HG03159 (cell line): ENCODE results near the gene NCOA6.
A peak's percentile ranks its signal among the peaks of the same experiment; 100 is the strongest.

Experiments used
- ATAC-seq: cut with Tn5 transposase; IDR thresholded peaks from one replicate; pipeline ENCODE4 v1.9.1; 2021; ENCODE audit warnings: mild to moderate bottlenecking, moderate library complexity; ENCODE audit not compliant: unreplicated experiment

NCOA6 gene

DNA sequence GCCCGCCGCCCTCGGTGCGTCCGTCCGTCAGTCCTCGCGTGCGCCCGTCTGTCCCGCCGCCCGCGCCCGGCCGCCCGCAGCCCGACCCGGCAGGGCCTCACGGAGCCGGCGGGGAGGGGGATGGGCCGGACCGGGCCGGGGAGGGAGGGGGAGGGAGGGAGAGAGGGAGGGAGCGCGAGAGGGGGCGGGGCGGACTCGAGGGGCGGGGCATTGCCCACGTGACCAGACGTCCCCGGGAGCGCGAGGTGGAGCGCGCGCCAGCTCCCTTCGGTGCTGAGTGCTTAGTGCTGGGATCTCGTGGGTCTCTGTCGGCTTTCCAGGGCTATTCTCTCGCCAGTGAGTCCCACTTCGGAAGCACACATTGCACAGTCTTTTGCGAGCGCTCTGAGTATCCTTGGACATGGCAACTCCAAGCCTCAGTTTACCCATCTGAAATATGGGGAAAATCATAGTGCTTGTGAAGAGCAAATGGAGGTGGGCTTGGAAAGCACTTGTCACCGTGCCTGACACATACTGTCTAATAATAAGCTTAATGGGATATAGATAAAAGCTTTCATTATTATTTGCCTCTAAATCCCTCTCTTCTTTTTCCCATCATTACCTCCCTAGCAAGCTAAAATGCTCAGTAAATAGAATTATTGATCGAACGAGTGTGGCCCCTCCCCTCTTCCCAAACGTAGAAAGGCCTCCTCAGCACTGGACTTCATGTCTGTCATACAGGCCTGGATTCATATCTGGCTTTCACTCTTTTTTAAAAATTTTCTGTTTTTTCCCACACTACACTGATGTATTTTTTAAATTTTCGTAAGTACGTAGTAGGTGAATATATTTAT is at the start of gene NCOA6:
Gene NCOA6, minus strand, starts transcription at position 122 of the 833 bp plus-strand sequence. CDS start 43,296 bp downstream, outside the sequence.
- ATAC-seq = peak; percentile 57

DNA sequence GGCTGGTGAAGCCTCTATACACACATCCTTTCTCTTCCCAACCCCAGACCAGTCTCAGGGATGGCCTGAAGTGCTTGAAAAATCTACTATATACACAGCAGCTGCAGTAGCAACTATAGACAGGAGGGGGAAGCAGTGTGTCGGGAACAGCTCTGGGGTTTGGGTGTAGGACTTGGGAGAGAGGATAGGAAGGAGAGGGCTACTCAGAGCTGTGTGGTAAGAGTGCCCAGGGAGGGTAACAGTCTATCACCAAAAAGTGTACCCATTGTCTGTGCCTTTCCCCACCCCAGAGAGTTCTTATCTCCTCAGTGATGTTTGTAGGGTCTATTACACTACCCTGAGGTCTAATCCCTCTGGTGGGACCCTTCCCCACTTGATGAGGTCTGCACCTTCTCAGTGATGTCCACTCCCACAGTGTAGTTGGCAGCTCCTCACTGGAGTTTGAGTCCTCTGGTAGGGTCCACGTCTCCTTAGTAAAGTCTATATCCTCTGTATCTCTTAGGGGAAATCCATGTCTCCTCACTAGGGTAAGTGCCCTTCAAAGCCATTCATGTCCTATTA is 48.7 kb upstream of the NCOA6 start:
- ATAC-seq = no peak

DNA sequence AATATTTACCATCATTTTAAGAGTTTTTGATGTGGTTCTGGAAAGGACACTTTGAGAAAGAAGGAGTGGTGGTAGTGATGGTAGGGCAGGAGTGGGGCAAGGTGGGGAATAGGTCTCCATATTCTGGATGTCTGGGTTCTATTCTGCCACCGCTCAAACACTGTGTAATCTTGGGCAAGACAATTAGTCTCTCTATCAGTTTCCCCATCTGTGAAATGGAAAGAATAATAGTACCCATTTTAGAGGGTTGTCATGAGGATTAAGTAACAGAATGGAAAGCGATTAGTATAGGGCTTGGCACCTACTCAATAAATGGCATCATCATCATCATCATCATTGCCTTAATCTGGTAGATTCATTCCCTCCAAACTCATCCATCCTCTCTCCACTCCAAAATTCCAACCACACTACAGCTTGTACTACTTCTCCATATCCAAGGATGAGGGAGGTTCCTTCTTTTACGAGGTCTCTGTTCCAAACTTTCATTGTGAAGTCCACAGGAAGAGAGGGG is 48.2 kb upstream of the NCOA6 start:
- ATAC-seq = no peak

DNA sequence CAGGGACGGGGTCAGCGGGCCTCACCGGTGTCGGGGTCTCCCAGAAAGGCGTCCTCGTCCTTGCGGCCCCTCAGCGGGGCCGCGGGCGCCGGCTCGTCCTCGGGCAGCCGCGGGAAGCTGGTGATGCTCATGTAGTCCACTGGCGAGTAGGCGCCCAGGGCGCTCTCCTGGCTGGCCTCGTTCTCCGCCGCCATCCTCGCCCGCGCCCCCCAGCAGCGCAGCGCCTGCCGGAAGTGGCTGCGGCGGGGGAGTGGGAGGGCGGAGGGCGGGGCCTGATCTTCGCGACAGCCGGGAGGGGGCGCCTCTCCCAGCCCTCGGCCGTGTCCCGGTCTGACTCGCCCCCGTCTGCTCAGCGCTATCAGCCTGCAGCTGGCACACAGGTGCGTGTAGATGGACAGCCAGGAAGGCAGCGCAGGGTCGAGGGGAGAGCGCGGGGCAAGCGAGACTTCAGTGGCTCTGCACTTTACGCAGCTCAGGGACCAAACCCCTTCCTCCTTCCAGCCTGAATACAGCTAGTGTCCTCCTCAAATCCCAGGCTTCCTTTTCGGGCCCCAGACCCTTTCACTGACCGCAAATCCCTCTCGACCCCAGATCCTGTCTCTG is 47.3 kb upstream of the NCOA6 start, which contains the start of gene GGT7:
Gene GGT7, minus strand, starts transcription at position 235 of the 603 bp plus-strand sequence. Its CDS starts 41 bp downstream, at position 194.
- ATAC-seq = peak; percentile 44

DNA sequence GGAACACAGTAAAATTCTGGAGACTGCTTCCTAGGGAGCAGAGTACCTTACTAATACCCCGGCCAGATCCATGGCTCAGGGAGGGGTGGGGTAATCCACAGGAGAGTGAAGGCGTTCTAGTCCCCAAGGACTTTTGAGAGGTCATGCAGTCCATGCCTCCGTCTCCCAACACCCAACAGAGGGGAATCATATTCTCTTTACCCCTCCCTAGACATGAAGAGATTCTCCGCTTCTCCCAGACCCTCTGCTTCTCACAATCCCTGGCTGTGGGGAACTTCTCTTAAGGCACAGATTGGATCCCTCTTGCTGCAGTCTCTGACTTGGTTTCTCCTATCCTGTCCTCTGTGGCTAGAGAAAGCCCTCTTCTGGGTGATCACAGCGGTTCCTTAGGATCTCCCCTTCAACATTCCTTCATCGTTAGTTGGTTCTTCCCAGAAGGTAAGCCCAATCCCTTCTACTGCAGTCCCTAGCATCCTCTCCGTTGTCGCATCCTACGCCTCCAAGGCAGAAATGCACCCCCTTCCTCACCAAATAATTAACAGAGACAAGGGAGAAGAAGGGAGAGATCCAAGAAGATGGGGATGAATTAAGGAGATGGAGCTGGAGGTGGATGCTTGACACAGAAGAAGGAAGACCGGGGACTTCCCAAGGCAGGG is 46.6 kb upstream of the NCOA6 start:
- ATAC-seq = no peak

DNA sequence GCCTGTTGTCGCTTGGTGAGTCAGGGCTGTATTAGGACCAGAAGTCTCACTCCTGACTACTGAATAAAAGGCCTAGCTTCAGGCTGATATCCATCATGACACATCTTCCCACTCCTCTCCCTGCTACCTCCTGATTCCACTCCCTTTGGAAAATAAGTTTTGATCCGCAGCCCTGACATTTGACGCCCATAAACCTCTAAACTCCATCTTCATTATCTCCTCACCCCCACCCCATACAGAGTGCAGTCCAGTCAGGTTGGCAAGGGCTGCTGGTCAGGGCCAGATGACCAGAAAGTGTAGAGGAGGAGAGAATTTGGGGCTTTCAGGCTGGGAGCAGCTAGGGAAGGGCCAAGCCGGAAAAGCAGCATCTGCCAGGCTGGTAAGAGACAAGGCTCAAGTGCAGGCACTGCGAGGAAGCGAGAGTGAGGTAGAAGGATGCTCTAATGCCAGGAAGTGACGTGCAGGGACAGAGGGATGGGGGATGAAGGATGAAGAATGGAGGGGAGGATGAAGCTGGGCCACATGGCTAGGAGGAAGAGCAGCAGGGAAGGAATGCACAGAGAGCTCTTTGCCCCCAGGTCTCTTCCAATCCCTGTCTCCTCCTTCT is 46.0 kb upstream of the NCOA6 start:
- no peak for ATAC-seq

DNA sequence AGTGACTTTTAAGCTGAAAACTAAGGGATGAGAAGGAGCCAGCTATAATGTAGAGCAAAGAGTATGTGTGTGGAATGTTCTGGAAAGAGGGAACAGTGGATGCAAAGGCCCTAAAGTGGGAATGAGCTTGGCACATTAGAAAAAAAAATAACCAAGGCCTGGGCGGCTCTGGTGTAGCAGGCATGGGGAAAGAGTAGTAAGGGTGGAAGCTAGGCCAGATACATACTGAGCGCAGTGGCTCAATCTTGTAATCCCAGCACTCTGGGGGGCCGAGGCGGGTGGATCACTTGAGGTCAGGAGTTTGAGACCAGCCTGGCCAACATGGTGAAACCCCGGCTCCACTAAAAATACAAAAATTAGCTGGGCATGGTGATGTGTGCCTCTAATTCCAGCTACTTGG is 38.8 kb upstream of the NCOA6 start:
- ATAC-seq = no peak

DNA sequence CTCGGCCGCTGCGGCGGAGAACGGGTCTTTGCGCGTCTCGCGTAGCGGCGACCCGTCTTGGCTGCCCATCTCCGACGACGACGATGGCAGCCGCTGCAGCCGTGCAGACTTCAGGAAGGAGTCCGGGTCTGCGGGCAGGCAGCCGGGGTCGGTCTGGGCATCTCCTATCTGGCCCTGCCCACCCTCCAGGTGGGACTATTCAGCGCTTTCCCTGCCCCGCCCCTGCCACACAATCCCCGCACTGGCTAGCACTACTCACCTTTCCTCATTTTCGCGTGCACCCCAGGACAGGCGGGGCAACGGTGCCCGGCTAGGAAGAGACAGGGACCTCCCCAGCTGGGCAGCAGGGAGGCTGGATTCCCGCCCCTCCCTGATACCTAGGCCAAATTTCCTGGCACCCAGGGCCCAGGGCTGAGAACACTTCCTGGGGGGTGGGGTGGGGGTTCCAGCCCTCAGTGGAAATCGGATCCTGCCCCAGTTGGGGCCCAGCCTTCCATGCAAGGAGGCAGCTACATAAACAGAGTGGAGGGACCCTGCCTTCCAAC is 38.0 kb upstream of the NCOA6 start:
- no peak for ATAC-seq

DNA sequence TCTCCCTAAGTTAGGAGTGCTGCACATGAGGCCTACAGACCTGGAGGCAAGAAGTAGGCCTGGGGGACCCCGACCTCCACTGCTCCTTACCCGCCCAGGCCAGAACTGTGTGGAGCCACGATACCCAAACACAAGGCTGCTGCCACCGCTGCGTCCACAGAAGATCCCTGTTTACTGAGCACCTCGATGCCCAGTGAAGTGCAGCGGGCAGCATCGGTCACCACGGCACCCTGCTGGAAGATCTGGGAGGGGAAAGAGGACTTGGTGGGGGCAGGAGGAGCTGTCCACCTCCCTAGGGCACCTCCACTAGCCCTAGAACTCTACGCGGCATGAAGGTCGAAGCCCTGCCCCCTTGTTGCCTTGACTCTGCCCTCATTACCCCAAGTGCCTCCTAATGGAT is 37.3 kb upstream of the NCOA6 start:
- no peak for ATAC-seq

DNA sequence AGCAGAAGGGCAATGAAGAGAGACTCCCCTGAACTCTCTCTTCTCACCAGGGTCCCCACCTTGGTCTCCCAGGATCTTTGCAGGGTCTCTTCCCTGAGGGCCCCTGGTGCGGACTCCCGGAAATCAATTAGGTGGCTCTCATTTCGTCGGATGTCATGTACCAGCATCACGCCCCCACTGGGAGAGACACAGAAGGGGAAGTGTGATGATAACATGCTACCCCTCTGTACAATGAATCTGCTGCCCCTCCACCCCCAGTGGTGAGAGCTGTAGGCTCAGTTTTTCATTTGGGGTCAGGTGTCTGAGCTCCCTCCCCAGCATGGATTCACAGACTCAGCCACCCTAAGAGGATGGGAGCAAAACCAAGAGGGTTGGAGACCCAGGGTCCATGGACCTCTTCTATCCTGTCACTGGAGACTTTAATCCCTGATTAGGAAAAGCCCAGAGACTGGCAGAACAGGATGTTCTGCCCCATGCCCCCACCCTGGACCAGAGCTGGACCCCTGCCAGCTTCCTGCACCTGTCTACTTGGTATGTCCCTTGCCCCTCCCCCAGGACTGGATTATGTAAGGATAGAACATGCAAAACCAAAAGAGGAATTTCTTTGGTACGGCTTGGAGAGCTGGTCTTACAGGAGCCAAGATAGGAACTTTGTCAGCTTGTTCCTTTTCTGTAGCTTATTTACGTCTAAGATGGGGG is 36.1 kb upstream of the NCOA6 start:
- no peak for ATAC-seq

DNA sequence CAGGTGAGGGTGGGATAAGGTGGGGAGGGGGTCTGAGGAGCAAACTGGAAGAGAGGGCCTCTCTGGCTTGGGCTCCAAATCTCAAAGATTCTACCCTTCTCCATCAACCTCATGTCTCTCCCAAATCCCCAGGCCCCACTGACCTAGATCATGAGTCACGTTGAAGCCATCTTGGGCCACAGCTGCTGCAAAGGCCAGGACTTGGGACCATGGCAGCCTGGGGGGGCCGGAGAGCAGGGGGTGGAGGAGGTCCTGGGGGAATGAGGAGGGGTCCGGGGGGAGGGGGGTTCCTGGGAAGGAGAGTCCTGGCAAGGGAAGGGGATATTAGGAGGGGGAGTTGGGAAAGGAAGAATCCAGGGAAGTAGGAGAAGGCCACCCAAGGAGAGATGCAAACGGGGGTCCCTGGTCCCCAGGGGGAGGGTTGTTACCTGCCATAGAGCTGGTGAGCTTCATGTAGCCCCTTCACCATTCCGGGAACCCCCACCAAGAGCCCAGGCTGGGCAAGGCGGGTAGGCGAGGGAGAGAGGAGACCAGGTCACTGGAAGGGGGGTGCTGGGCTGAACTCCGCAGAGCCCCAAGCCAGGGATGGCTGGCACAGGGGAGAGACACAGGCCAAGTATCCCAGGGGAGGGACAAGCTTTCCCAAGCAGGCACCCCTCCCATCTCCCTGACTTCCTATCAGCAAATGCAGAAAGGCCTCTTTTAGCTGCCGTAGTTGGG is 34.5 kb upstream of the NCOA6 start:
- ATAC-seq = no peak

DNA sequence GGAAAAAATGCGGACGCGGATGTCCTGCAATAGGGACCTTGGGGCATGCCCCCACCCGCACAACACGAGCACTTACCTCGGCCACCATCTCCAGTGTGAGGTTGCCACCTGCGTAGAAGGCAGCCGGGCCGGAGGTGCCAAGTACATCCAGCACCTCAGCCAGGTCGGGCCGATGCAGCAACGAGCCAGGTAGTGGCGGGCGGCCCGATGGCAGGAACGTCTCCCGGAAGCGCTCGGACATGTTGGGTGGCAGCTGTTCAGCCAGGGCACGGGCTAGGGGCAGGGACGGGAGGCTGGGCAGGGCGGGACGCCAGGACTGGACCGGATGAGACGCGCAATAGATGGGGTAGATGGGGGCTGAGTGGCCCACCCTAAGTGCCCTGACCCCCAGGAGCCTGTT is 33.9 kb upstream of the NCOA6 start:
- no peak for ATAC-seq

DNA sequence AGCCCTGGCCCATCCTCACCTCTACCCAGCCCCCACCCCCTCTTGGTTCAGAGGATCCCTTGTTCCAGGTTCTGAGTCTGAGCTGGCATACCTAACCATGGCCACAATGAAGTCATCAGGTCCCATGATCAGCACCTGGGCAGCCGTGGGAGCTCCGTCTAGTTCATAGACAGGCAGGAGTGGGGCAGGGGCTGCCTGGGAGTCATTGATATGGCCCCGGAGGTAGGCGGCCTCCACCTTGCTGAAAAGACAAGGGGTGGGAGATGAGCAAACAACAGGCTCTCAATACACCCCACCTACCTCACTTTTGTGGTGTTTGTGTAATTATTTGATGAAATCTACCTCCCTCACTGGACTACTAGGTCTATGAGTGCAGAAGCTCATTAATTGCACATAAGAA is 26.8 kb upstream of the NCOA6 start:
- ATAC-seq = no peak

DNA sequence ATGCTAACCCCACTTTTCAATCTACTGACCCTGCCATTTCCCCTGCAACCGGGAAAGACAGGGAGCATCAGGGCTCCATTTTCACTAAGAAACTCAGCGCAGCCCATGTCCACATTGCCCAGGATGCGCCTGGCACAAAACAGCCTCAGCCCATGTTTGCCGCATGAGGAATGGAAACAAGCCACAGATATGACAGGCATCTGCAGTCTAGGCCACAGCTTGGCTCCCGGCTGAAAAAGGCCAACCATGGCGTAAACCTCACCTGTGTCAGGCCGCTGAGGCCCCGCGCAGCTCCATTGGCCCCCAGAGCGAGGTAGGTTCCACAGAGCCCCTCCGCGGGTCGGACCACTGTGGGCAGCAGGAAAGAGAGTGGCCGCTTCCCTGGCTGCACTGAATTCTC is 25.5 kb upstream of the NCOA6 start:
- no peak for ATAC-seq

DNA sequence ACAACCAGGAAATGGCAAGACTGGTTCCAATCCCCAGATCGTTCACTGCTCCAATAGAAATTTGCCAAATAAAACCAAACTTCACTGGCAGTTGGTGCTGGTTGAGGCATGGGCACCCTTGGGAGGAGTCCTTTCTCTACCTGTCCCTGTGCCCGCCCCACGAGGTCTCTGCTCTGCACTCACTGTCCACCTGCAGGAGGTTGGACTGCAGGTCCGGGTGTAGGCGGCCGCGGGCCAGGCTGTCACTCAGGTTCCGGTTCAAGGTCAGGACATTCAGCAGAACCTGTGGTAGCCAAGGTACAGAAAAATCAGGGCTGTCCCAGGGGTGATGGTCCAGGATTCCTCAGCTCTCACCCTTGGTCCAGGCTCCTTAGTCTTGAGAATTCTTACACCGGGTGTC is 24.3 kb upstream of the NCOA6 start:
- no peak for ATAC-seq

DNA sequence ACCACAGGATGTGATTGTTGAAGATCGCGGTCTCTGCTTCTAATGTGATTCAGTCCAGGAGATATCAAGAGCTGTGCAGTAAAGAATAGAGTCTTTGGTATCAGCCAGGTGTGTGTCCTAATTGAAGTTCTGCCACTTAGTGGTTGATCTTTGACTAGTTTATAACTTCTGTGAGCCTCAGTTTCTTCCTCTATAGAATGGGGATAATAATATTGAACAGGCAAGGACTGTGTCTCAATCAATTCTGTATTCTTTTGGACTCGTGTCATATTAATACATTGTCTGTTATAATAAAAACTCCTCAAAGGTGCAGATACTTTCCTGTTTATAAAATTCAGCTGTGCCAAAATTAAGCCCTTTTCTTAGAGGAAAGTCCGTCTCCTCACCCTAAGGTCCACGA is 23.1 kb upstream of the NCOA6 start:
- ATAC-seq = no peak

DNA sequence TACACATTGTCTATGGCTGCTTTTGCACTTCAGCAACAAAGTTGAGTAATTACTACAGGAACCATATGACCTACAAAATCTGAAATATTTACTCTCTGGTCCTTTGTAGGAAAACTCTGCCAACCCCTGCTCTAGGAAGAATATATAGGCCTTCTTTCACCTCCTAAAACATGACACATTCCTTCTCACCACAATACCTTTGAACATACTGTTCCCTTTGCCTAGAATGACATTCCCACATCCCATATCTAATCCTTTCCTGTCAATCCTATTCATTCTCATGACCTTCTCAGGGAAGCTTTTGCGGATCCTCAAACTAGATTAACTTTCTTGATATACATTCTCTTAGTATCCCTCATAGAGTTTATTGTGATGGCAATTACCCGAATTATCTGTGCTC is 18.0 kb upstream of the NCOA6 start:
- no peak for ATAC-seq

DNA sequence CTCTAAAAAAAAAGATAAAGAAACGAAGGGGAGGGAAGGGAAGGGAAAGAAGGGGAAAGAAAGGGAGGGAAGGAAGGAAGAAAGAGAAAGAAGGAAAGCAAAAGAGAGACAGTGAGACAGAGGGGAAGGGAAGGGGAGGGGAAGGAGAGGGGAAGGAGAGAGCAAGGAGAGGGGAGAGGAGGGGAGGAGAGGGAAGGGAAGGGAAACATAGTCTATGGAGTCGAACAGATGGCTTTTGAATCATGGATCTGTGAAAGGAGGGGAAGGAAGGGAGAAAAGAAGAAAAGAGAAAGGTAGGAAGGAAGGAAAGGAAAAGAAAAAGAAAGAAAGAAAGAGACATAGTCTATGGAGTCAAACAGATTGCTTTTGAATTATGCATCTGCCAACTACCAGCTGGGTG is 16.7 kb upstream of the NCOA6 start:
- ATAC-seq = no peak

DNA sequence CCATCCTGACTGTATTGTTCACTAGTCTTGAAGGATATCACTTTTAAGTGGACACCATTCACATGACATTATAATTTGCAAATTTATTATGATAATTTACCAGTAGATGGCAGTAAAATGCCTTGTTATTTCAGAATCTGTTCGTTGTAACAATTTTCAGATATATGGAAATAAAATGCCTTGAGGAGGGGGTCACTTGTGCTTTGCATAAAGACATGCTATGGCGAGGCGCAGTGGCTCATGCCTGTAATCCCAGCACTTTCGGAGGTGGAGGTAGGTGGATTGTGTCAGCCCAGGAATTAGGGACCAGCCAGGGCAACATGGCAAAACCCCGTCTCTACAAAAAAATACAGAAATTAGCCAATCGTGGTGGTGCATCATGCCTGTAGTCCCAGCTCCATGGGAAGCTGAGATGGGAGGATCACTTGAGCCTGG is 9.0 kb upstream of the NCOA6 start:
- ATAC-seq = no peak
